C4-2B (cell line): Measurements from ENCODE around the gene FRG2C.
"Not testable (repeated sequence)": the region's sequence is repeated elsewhere in the genome, so short reads cannot be mapped to it uniquely, and the experiment has no call there.

Experiments
- H3K27ac ChIP-seq: fragments of 450-650 bp; 2 replicates; pipeline ENCODE4 v1.5.1; 2017
- CTCF ChIP-seq: fragments of 450-650 bp; conservative IDR thresholded peaks from 2 replicates; pipeline ENCODE4 v1.5.1; 2017; ENCODE audit warnings: mild to moderate bottlenecking
- ZFX ChIP-seq: fragments of 450-650 bp; IDR thresholded peaks from 2 replicates; pipeline ENCODE4 v1.6.1; 2017

Gene FRG2C

GRCh38 chr3:75658411-75659107 lies 5.6 kb upstream of the FRG2C start:
- not testable (repeated sequence) for H3K27ac ChIP-seq
- TF ChIP-seq CTCF = peak; percentile 45

GRCh38 chr3:75659108-75659433 lies 5.1 kb upstream of the FRG2C start:
- H3K27ac ChIP-seq = not testable (repeated sequence)
- TF ChIP-seq CTCF = peak; percentile 14; the same call in 1 of the 2 replicates

- not testable (repeated sequence) for H3K27ac ChIP-seq
These were observed 1.5 kb downstream of the FRG2C start for GRCh38 chr3:75665626-75666025.

- not testable (repeated sequence) for H3K27ac ChIP-seq
These were observed 3.9 kb downstream of the FRG2C start for GRCh38 chr3:75667757-75668701.

GRCh38 chr3:75668759-75669347 lies 4.7 kb downstream of the FRG2C start:
- not testable (repeated sequence) for H3K27ac ChIP-seq

GRCh38 chr3:75669348-75670297 lies 5.5 kb downstream of the FRG2C start:
- not testable (repeated sequence) for H3K27ac ChIP-seq

- not testable (repeated sequence) for H3K27ac ChIP-seq
These were observed 6.5 kb downstream of the FRG2C start for GRCh38 chr3:75670298-75671286.

- peak overlapping the region; percentile 78 for H3K27ac ChIP-seq
These were observed 7.4 kb downstream of the FRG2C start for GRCh38 chr3:75671287-75672139.

- TF ChIP-seq CTCF (peak; percentile 47), ZFX (peak; percentile 47)
- peak overlapping the region; percentile 78 for H3K27ac ChIP-seq
These were observed 8.1 kb downstream of the FRG2C start for GRCh38 chr3:75672140-75672775.

GRCh38 chr3:75683965-75684364 lies 19.8 kb downstream of the FRG2C start:
- H3K27ac ChIP-seq = not testable (repeated sequence)
